ENCODE data around the gene DEPDC4.

DNA sequence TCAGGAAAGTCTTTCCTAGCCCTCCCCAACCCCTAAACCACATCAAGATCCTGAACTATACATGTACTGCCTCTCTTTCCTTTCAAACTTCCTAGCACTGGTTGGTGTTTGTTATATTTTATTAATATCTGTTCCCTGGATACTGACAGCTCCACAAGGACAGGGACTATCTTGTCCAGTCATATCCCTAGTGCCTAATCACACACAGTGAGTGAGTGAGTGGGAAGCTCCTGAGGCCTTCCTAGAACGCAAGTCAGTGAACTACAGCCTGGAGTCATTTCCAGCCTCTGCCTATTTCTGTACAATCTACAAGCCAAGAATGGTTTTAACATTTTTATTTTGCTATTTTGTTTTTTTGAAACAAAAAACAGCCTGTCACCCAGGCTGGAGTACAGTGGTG lies 73.8 kb downstream of the DEPDC4 start:
- no peak for TF ChIP-seq POLR2AphosphoS5 (IDR thresholded peaks at IDR 0.05)
- TF ChIP-seq, protein P1, sequence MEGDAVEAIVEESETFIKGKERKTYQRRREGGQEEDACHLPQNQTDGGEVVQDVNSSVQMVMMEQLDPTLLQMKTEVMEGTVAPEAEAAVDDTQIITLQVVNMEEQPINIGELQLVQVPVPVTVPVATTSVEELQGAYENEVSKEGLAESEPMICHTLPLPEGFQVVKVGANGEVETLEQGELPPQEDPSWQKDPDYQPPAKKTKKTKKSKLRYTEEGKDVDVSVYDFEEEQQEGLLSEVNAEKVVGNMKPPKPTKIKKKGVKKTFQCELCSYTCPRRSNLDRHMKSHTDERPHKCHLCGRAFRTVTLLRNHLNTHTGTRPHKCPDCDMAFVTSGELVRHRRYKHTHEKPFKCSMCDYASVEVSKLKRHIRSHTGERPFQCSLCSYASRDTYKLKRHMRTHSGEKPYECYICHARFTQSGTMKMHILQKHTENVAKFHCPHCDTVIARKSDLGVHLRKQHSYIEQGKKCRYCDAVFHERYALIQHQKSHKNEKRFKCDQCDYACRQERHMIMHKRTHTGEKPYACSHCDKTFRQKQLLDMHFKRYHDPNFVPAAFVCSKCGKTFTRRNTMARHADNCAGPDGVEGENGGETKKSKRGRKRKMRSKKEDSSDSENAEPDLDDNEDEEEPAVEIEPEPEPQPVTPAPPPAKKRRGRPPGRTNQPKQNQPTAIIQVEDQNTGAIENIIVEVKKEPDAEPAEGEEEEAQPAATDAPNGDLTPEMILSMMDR (IDR thresholded peaks at IDR 0.05) = no peak
- no peak for TF ChIP-seq POLR2A (IDR thresholded peaks at IDR 0.05)
